Osteoblast (primary cell): ENCODE results near the gene MTA3. TPM values are rescaled to one million over a fixed set of nuclear protein-coding genes. Genes with fewer than 3 reads are reported as not detected.

Experiments used
- DNase-seq: peaks from one replicate; pipeline ENCODE4 v3.0.0; 2011; ENCODE audit warnings: low spot score, mixed read lengths; ENCODE audit not compliant: insufficient read length; ENCODE audit errors: missing footprints
- H2AFZ ChIP-seq: 2 replicates; pipeline ENCODE4 v1.6.0; 2011; ENCODE audit warnings: mild to moderate bottlenecking, low read length
- H3K27ac ChIP-seq: 2 replicates; pipeline ENCODE4 v1.5.1; 2011; ENCODE audit warnings: mild to moderate bottlenecking, low read depth, low read length, moderate library complexity
- H3K27me3 ChIP-seq: 2 replicates; pipeline ENCODE4 v1.6.0; 2012; ENCODE audit warnings: mild to moderate bottlenecking, control low read depth, inconsistent platforms, low read length, moderate library complexity; ENCODE audit not compliant: insufficient read depth
- H3K36me3 ChIP-seq: 2 replicates; pipeline ENCODE4 v1.5.1; 2011; ENCODE audit warnings: mild to moderate bottlenecking, low read length, control low read depth, moderate library complexity; ENCODE audit not compliant: insufficient read depth
- H3K4me1 ChIP-seq: 2 replicates; pipeline ENCODE4 v1.5.1; 2011; ENCODE audit warnings: mild to moderate bottlenecking, low read length, control low read depth, moderate library complexity; ENCODE audit not compliant: insufficient read depth
- H3K4me2 ChIP-seq: 2 replicates; pipeline ENCODE4 v1.6.0; 2011; ENCODE audit warnings: mild to moderate bottlenecking, low read length; ENCODE audit not compliant: insufficient read depth
- H3K4me3 ChIP-seq: fragments of 200-600 bp; sonication (generic); 3 replicates; pipeline ENCODE4 v1.5.1; 2012; ENCODE audit warnings: mild to moderate bottlenecking, low read length, inconsistent platforms; ENCODE audit not compliant: insufficient read depth
- H3K79me2 ChIP-seq: 2 replicates; pipeline ENCODE4 v1.6.0; 2012; ENCODE audit warnings: mild to moderate bottlenecking, low read length, control low read depth, inconsistent platforms; ENCODE audit not compliant: insufficient read depth
- H3K9me3 ChIP-seq: 2 replicates; pipeline ENCODE4 v1.5.1; 2011; ENCODE audit warnings: low read depth, low read length, control low read depth
- H4K20me1 ChIP-seq: 2 replicates; pipeline ENCODE4 v1.6.0; 2012; ENCODE audit warnings: mild to moderate bottlenecking, low read length, control low read depth; ENCODE audit not compliant: insufficient read depth
- CTCF ChIP-seq: IDR thresholded peaks from 2 replicates; pipeline ENCODE4 v1.5.1; 2011; ENCODE audit warnings: mild to moderate bottlenecking, low read depth, low read length, moderate library complexity; ENCODE audit errors: extremely low read depth
- total RNA-seq: library from RNA; depleted of rRNA; stranded (reverse); fragments of >200 nt; gene quantifications from 2 replicates; pipeline ENCODE4 v1.2.3, GENCODE V29; 2012

The MTA3 gene
- total RNA-seq, 1 donor, result 29.3 TPM

- H3K79me2 ChIP-seq, result no peaks in the 10 kb centered on the region
- H3K4me1 ChIP-seq, result no peaks in the 10 kb centered on the region
- H3K4me2 ChIP-seq, result no peak overlapping the region
- H3K9me3 ChIP-seq, result no peaks in the 10 kb centered on the region
- H3K4me3 ChIP-seq, result no peak overlapping the region
- no peaks in the 10 kb centered on the region for H3K27me3 ChIP-seq
- no peaks in the 10 kb centered on the region for H3K36me3 ChIP-seq
- no peak overlapping the region for H3K27ac ChIP-seq
- no peak overlapping the region for H2AFZ ChIP-seq
- no peak for TF ChIP-seq CTCF
- H4K20me1 ChIP-seq, result no peaks in the 10 kb centered on the region
- no peak for DNase-seq
Observed at GRCh38 chr2:42698940-42699339, 130.5 kb downstream of the MTA3 start.

- no peak overlapping the region for H2AFZ ChIP-seq
- H3K9me3 ChIP-seq, result no peaks in the 10 kb centered on the region
- no peaks in the 10 kb centered on the region for H4K20me1 ChIP-seq
- no peak for DNase-seq
- no peak overlapping the region for H3K27ac ChIP-seq
- H3K27me3 ChIP-seq, result no peaks in the 10 kb centered on the region
- H3K4me2 ChIP-seq, result no peak overlapping the region
- TF ChIP-seq CTCF, result no peak
- H3K4me3 ChIP-seq, result no peak overlapping the region
- H3K79me2 ChIP-seq, result no peaks in the 10 kb centered on the region
- peaks cover 13% of the 10 kb centered on the region for H3K36me3 ChIP-seq
- H3K4me1 ChIP-seq, result no peaks in the 10 kb centered on the region
Observed at GRCh38 chr2:42706836-42707235, 138.4 kb downstream of the MTA3 start.

GRCh38 chr2:42708179-42708578 is 139.7 kb downstream of the MTA3 start:
- Histone ChIP-seq H3K9me3 (no peaks in the 10 kb centered on the region), H3K4me3 (no peak overlapping the region), H3K79me2 (no peaks in the 10 kb centered on the region), H3K4me1 (no peaks in the 10 kb centered on the region), H3K27ac (no peak overlapping the region), H3K36me3 (peaks cover 13% of the 10 kb centered on the region), H4K20me1 (no peaks in the 10 kb centered on the region), H3K27me3 (no peaks in the 10 kb centered on the region), H2AFZ (no peak overlapping the region), H3K4me2 (no peak overlapping the region)
- no peak for DNase-seq
- no peak for TF ChIP-seq CTCF

GRCh38 chr2:42711896-42712295 is 143.5 kb downstream of the MTA3 start:
- Histone ChIP-seq H4K20me1 (no peaks in the 10 kb centered on the region), H3K27ac (no peak overlapping the region), H2AFZ (no peak overlapping the region), H3K27me3 (no peaks in the 10 kb centered on the region), H3K4me1 (no peaks in the 10 kb centered on the region), H3K4me2 (no peak overlapping the region), H3K79me2 (no peaks in the 10 kb centered on the region), H3K36me3 (peaks cover 13% of the 10 kb centered on the region), H3K9me3 (no peaks in the 10 kb centered on the region), H3K4me3 (no peak overlapping the region)
- no peak for DNase-seq
- no peak for TF ChIP-seq CTCF
